Measurements from ENCODE around the gene GAS2L3. TPM values are rescaled to one million over a fixed set of nuclear protein-coding genes. Genes with fewer than 3 reads are reported as not detected.

Gene GAS2L3
- polyA plus RNA-seq, 1 of the 3 experiments (the other 2 are of a cell fraction): 1.6 TPM

DNA sequence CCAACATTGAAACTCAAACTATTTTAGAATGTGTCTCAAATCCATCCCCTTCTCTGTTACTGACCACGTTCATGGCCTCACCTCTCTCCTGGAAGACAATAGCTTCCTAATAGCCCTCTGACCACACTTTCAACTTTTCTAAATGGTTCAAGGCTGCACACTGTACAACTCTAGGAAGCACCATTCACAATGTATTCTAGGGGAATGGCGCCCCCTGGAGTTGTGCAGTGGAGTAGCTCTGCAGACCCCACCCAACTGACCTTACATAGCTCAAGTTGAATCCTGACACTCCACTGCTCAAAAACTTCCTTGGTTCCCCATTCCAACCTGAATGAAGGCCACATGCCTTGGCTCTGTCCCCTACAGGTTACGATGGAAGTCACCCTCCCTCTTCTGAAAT is 77.6 kb downstream of the GAS2L3 start:
- no peak for TF ChIP-seq RAD21 (IDR thresholded peaks at IDR 0.05; ENCODE audit: low read length)
- TF ChIP-seq RXRA (IDR thresholded peaks at IDR 0.05; ENCODE audit: borderline replicate concordance, low read depth): no peak
- no peak for TF ChIP-seq TEAD4 (IDR thresholded peaks at IDR 0.05; ENCODE audit: borderline replicate concordance, insufficient read depth)
- no peak for TF ChIP-seq MXI1 (IDR thresholded peaks at IDR 0.05; ENCODE audit: low read depth, low read length)
- TF ChIP-seq, protein P1, sequence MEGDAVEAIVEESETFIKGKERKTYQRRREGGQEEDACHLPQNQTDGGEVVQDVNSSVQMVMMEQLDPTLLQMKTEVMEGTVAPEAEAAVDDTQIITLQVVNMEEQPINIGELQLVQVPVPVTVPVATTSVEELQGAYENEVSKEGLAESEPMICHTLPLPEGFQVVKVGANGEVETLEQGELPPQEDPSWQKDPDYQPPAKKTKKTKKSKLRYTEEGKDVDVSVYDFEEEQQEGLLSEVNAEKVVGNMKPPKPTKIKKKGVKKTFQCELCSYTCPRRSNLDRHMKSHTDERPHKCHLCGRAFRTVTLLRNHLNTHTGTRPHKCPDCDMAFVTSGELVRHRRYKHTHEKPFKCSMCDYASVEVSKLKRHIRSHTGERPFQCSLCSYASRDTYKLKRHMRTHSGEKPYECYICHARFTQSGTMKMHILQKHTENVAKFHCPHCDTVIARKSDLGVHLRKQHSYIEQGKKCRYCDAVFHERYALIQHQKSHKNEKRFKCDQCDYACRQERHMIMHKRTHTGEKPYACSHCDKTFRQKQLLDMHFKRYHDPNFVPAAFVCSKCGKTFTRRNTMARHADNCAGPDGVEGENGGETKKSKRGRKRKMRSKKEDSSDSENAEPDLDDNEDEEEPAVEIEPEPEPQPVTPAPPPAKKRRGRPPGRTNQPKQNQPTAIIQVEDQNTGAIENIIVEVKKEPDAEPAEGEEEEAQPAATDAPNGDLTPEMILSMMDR (IDR thresholded peaks at IDR 0.05): peak; percentile 37
- no peak overlapping the region for H3K9ac ChIP-seq
- no peaks in the 10 kb centered on the region for H3K36me3 ChIP-seq (replicated peaks in 1 of 2; ENCODE audit: control insufficient read depth in 1 of 2, insufficient read depth in 2 of 2, low read length in 1 of 2)
- H3K4me3 ChIP-seq (ENCODE audit: low read depth in 2 of 2, low read length in 1 of 2): no peak overlapping the region
- H3K27me3 ChIP-seq (ENCODE audit: insufficient read depth): no peaks in the 10 kb centered on the region
- H3K4me1 ChIP-seq (ENCODE audit: control insufficient read depth in 1 of 2, insufficient read depth in 2 of 2, low read depth in 1 of 2, low read length in 1 of 2): no peaks in the 10 kb centered on the region; a peak in 1 of 4 replicates
- H3K4me2 ChIP-seq: no peak overlapping the region
- H2AFZ ChIP-seq (ENCODE audit: low read depth): no peak overlapping the region
- CTCF ChIA-PET: interaction anchor here (1.3 to 1.4 kb wide), 2 partner anchors 266 to 424 kb away, joined by 3 read pairs; no protein-coding TSS in a partner anchor
- WGBS (ENCODE audit: low lambda C conversion rate): 53% methylated on average over 3 of the region's 3 CpGs
- POLR2A ChIA-PET: no interaction called here
- no peaks in the 10 kb centered on the region for H3K79me2 ChIP-seq (ENCODE audit: insufficient read depth)
- no peaks in the 10 kb centered on the region for H3K9me2 ChIP-seq
- no peaks in the 10 kb centered on the region for H3F3A ChIP-seq (replicated peaks; ENCODE audit: insufficient read depth)
- no peaks in the 10 kb centered on the region for H3K9me3 ChIP-seq
- DNase-seq: no peak
- H3K27ac ChIP-seq (ENCODE audit: low read depth in 2 of 2, low read length in 1 of 2): no peak overlapping the region
- no peaks in the 10 kb centered on the region for H4K20me1 ChIP-seq (ENCODE audit: insufficient read depth)

DNA sequence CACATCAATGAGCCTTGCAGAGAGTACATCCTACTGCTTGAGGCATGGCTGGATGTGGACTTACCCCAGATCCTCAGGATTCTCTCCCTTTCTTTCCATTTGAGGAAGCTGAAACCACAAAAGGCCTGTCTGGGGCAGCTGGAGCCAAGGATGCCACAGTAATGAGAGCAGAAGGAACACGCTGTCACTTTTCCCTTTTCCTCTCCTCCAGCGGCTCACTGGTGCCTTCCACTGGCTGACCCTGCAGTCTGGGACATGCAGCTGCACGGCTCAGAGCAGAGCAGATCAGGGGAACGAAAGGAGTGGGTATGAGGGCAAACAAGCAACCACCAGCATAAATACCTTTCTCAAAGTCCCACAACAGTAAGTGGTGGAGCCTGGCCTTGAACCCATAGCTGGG is 78.2 kb downstream of the GAS2L3 start:
- Histone ChIP-seq H3K36me3 (replicated peaks in 1 of 2; ENCODE audit: control insufficient read depth in 1 of 2, insufficient read depth in 2 of 2, low read length in 1 of 2) (no peaks in the 10 kb centered on the region), H3K79me2 (ENCODE audit: insufficient read depth) (no peaks in the 10 kb centered on the region), H4K20me1 (ENCODE audit: insufficient read depth) (no peaks in the 10 kb centered on the region), H3K9ac (no peak overlapping the region), H3K27me3 (ENCODE audit: insufficient read depth) (no peaks in the 10 kb centered on the region), H3K9me2 (no peaks in the 10 kb centered on the region), H3K4me2 (no peak overlapping the region), H3K4me1 (ENCODE audit: control insufficient read depth in 1 of 2, insufficient read depth in 2 of 2, low read depth in 1 of 2, low read length in 1 of 2) (no peaks in the 10 kb centered on the region; a peak in 1 of 4 replicates), H3F3A (replicated peaks; ENCODE audit: insufficient read depth) (no peaks in the 10 kb centered on the region), H3K27ac (ENCODE audit: low read depth in 2 of 2, low read length in 1 of 2) (no peak overlapping the region), H3K9me3 (no peaks in the 10 kb centered on the region), H3K4me3 (ENCODE audit: low read depth in 2 of 2, low read length in 1 of 2) (no peak overlapping the region; a peak in 1 of 4 replicates), H2AFZ (ENCODE audit: low read depth) (no peak overlapping the region)
- TF ChIP-seq NRF1 (IDR thresholded peaks at IDR 0.05; ENCODE audit: low read depth, low read length): no peak
- 44% methylated on average over 4 of the region's 4 CpGs for WGBS (ENCODE audit: low lambda C conversion rate)
- ChIA-PET POLR2A (no interaction called here), CTCF (interaction anchor here (1.3 kb wide), 1 partner anchor 424 kb away, joined by 3 read pairs; no protein-coding TSS in a partner anchor)
- no peak for DNase-seq

DNA sequence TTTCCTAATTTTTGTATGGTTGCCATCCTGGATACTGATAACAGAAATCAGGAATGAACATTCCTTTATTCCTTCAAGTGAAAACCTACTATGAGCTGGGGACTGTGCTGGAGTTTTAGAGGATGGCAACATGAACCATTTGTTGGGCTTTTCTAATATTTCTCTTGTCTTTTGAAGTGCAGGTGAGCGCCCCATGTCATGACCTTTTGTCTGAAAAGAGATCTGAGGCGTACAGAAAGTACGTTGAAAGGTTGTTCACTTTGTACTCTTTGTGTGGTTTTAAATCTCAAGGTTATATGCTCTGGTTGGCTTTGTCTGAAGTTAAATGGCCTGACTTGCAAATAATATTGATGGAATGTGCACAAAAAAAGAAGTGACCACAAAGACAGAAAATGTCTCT is 79.0 kb downstream of the GAS2L3 start:
- POLR2A ChIA-PET: no interaction called here
- H4K20me1 ChIP-seq (ENCODE audit: insufficient read depth): no peaks in the 10 kb centered on the region
- H3K27me3 ChIP-seq (ENCODE audit: insufficient read depth): no peaks in the 10 kb centered on the region
- no peaks in the 10 kb centered on the region for H3K36me3 ChIP-seq (replicated peaks in 1 of 2; ENCODE audit: control insufficient read depth in 1 of 2, insufficient read depth in 2 of 2, low read length in 1 of 2)
- no peaks in the 10 kb centered on the region; a peak in 1 of 4 replicates for H3K4me1 ChIP-seq (ENCODE audit: control insufficient read depth in 1 of 2, insufficient read depth in 2 of 2, low read depth in 1 of 2, low read length in 1 of 2)
- no peaks in the 10 kb centered on the region for H3K9me2 ChIP-seq
- no peak overlapping the region for H3K4me3 ChIP-seq (ENCODE audit: low read depth in 2 of 2, low read length in 1 of 2)
- no peak for DNase-seq
- no peaks in the 10 kb centered on the region for H3K9me3 ChIP-seq
- H3K79me2 ChIP-seq (ENCODE audit: insufficient read depth): no peaks in the 10 kb centered on the region
- H3F3A ChIP-seq (replicated peaks; ENCODE audit: insufficient read depth): no peaks in the 10 kb centered on the region
- no peak overlapping the region for H3K27ac ChIP-seq (ENCODE audit: low read depth in 2 of 2, low read length in 1 of 2)
- H2AFZ ChIP-seq (ENCODE audit: low read depth): no peak overlapping the region
- WGBS (ENCODE audit: low lambda C conversion rate): 80% methylated on average over 3 of the region's 3 CpGs
- CTCF ChIA-PET: interaction anchor here (1.3 kb wide), 1 partner anchor 425 kb away, joined by 3 read pairs; no protein-coding TSS in a partner anchor
- H3K9ac ChIP-seq: no peak overlapping the region
- H3K4me2 ChIP-seq: no peak overlapping the region
- TF ChIP-seq NRF1 (IDR thresholded peaks at IDR 0.05; ENCODE audit: low read depth, low read length): no peak
- TF ChIP-seq, protein P2, sequence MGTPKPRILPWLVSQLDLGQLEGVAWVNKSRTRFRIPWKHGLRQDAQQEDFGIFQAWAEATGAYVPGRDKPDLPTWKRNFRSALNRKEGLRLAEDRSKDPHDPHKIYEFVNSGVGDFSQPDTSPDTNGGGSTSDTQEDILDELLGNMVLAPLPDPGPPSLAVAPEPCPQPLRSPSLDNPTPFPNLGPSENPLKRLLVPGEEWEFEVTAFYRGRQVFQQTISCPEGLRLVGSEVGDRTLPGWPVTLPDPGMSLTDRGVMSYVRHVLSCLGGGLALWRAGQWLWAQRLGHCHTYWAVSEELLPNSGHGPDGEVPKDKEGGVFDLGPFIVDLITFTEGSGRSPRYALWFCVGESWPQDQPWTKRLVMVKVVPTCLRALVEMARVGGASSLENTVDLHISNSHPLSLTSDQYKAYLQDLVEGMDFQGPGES (IDR thresholded peaks at IDR 0.05; ENCODE audit: low read depth, low read length): no peak
- TF ChIP-seq FOXM1 (IDR thresholded peaks at IDR 0.05; ENCODE audit: low read depth): no peak
- no peak for TF ChIP-seq EZH2phosphoT487 (IDR thresholded peaks at IDR 0.05; ENCODE audit: borderline replicate concordance, low read depth)
- TF ChIP-seq ELF1 (IDR thresholded peaks at IDR 0.05): no peak
- TF ChIP-seq, protein P1 (IDR thresholded peaks at IDR 0.05): no peak
- TF ChIP-seq GABPA (IDR thresholded peaks at IDR 0.05; ENCODE audit: low read depth): no peak
- no peak for TF ChIP-seq EP300 (IDR thresholded peaks at IDR 0.05; ENCODE audit: borderline replicate concordance in 1 of 2, low read depth in 1 of 2, low read length in 1 of 2)
- TF ChIP-seq, protein P3, sequence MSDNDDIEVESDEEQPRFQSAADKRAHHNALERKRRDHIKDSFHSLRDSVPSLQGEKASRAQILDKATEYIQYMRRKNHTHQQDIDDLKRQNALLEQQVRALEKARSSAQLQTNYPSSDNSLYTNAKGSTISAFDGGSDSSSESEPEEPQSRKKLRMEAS (IDR thresholded peaks at IDR 0.05; ENCODE audit: low read depth): no peak
- no peak for TF ChIP-seq TEAD4 (IDR thresholded peaks at IDR 0.05; ENCODE audit: borderline replicate concordance, insufficient read depth)
- TF ChIP-seq, protein P4, sequence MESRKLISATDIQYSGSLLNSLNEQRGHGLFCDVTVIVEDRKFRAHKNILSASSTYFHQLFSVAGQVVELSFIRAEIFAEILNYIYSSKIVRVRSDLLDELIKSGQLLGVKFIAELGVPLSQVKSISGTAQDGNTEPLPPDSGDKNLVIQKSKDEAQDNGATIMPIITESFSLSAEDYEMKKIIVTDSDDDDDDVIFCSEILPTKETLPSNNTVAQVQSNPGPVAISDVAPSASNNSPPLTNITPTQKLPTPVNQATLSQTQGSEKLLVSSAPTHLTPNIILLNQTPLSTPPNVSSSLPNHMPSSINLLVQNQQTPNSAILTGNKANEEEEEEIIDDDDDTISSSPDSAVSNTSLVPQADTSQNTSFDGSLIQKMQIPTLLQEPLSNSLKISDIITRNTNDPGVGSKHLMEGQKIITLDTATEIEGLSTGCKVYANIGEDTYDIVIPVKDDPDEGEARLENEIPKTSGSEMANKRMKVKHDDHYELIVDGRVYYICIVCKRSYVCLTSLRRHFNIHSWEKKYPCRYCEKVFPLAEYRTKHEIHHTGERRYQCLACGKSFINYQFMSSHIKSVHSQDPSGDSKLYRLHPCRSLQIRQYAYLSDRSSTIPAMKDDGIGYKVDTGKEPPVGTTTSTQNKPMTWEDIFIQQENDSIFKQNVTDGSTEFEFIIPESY (IDR thresholded peaks at IDR 0.05; ENCODE audit: borderline replicate concordance, low read depth): no peak
